ENCODE data around the gene SPG7. TPM values are rescaled to one million over a fixed set of nuclear protein-coding genes. Genes with fewer than 3 reads are reported as not detected.

The SPG7 gene
- total and polyA plus RNA-seq, 12 donors, result 69.8 to 145 (median 101) TPM

DNA sequence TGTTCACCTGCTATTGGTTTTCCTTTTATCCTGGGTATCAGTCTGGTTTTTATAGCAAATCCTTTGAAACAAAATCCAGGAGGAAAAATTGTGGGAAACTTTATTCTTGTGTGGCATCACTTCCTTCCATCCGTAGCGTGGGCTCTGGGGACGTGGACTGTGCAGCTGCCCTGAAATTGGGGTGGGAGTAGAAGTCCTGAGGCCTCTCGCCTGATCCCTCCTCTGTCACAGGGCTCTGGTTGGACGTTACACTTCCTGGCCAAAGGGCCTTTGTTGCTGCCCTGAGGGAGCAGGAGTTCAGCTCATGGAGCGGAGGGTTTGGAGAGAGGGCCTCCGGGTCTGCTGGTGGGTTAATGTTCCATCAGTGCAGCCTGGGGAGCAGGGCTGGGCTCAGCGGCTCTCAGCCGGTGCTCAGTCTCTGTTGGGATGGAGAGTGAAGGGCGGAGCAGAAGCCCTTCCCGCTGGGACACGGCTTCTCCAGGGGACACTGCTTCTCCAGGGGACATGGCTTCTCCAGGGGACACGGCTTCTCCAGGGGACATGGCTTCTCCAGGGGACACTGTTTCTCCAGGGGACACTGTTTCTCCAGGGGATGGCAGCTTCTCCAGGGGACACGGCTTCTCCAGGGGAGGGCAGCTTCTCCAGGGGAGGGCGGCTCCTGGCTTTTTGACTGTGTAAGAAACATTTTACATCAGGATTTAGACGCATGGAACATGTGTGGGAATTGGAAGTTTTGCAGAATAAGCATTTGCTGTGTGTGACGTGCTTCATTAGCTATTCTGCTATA lies 37.0 kb downstream of the SPG7 start:
- no peak overlapping the region for H3K27ac ChIP-seq
- H3K4me3 ChIP-seq, result no peak overlapping the region
- DNase-seq (no peak), ATAC-seq (no peak)
- TF ChIP-seq, protein P1, sequence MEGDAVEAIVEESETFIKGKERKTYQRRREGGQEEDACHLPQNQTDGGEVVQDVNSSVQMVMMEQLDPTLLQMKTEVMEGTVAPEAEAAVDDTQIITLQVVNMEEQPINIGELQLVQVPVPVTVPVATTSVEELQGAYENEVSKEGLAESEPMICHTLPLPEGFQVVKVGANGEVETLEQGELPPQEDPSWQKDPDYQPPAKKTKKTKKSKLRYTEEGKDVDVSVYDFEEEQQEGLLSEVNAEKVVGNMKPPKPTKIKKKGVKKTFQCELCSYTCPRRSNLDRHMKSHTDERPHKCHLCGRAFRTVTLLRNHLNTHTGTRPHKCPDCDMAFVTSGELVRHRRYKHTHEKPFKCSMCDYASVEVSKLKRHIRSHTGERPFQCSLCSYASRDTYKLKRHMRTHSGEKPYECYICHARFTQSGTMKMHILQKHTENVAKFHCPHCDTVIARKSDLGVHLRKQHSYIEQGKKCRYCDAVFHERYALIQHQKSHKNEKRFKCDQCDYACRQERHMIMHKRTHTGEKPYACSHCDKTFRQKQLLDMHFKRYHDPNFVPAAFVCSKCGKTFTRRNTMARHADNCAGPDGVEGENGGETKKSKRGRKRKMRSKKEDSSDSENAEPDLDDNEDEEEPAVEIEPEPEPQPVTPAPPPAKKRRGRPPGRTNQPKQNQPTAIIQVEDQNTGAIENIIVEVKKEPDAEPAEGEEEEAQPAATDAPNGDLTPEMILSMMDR (IDR thresholded peaks at IDR 0.05), result no peak
- peaks cover 0 to 89% (median 29%) of the 10 kb centered on the region in 9 donors for H3K36me3 ChIP-seq
- H3K27me3 ChIP-seq, result no peaks in the 10 kb centered on the region
- 91 to 94% methylated on average over 17 of the region's 17 CpGs for WGBS, 2 donors
- no peaks in the 10 kb centered on the region for H3K9me3 ChIP-seq
- H3K4me1 ChIP-seq, result peaks cover 0 to 15% (median 0%) of the 10 kb centered on the region in 9 donors
- intact Hi-C loops (cut with DNase I), result no loop called here

DNA sequence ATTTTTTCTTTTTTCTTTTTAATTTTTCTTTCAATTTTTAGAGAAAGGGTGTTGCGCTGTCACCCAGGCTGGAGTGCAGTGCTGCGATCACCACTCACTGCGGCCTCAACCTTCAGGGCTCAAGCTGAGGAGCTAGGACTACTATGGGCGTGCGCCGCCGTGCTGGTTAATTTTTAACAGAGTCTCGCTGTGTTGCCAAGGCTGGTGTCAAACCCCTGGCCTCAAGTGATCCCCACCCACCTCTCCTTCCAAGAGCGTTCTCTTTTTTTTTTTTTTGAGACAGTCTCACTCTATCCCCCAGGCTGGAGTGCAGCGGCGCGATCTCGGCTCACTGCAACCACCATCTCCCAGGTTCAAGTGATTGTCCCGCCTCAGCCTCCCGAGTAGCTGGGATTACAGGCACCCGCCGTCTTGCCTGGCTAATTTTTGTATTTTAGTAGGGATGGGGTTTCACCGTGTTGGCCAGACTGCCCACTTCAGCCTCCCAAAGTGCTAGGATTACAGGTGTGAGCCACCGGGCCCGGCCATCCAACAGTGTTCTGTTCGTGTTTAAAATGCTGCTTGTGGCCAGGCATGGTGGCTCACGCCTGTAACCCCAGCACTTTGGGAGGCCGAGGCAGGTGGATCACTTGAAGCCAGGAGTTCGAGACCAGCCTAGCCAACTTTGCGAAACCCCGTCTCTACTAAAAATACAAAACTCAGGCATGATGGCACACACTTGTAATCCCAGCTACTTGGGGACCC lies 37.8 kb downstream of the SPG7 start:
- H3K27me3 ChIP-seq, result no peaks in the 10 kb centered on the region
- intact Hi-C loops (cut with DNase I), result no loop called here
- DNase-seq, result no peak
- no peak overlapping the region for H3K27ac ChIP-seq
- TF ChIP-seq, protein P1 (IDR thresholded peaks at IDR 0.05), result no peak
- no peak for ATAC-seq
- peaks cover 0 to 9% (median 0%) of the 10 kb centered on the region in 9 donors for H3K4me1 ChIP-seq
- no peaks in the 10 kb centered on the region for H3K9me3 ChIP-seq
- no peak overlapping the region for H3K4me3 ChIP-seq
- WGBS, 2 donors, result 96% methylated on average over 26 of the region's 26 CpGs
- peaks cover 0 to 96% (median 37%) of the 10 kb centered on the region in 9 donors for H3K36me3 ChIP-seq

DNA sequence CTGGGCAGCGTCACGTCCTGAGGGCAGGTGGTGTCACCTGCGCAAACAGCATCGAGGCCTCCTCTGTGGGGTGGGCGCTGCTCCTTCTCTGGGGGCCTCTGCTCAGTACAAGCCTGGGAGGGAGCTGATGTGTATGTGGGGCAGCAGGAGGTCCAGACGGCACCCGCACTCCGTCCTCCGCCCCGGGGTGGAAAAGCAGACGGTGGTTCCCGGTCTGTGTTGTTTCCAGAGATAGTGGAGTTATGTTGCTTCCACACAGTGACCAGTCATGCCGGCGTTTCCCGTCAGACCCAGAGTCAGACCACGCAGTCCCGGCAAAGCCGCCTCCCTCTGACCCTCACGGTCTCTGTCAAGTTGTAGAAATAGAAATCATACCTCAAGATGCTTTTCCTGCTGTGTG lies 38.6 kb downstream of the SPG7 start:
- H3K9me3 ChIP-seq, result no peaks in the 10 kb centered on the region
- ATAC-seq (no peak), DNase-seq (no peak)
- H3K27me3 ChIP-seq, result no peaks in the 10 kb centered on the region
- WGBS, 2 donors, result 90 to 94% methylated on average over 19 of the region's 19 CpGs
- TF ChIP-seq, protein P1 (IDR thresholded peaks at IDR 0.05), result no peak
- H3K36me3 ChIP-seq, result peaks cover 0 to 96% (median 37%) of the 10 kb centered on the region in 9 donors
- H3K4me3 ChIP-seq, result no peak overlapping the region
- no peak overlapping the region for H3K27ac ChIP-seq
- H3K4me1 ChIP-seq, result peaks cover 0 to 2% (median 0%) of the 10 kb centered on the region in 9 donors
- intact Hi-C loops (cut with DNase I), result no loop called here

DNA sequence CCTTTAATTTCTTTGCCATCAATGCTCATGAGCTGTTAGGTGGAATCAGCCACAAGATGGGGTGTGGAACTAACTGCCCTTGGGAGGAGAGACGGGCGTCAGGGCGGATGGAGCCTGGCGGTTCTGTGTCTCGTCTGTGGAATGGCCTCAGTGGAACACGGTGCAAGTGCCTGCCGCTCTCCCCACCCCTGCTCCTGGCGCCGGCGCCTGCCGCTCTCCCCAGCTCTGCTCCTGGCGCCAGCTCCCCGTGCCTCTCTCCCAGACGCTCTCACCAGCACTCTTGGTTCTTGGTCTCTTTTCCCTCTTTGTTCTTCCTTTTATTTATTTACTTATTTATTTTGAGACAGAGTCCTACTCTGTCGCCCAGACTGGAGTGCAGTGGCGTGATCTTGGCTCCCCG lies 39.1 kb downstream of the SPG7 start:
- intact Hi-C loops (cut with DNase I), result no loop called here
- Histone ChIP-seq H3K27ac (no peak overlapping the region), H3K4me3 (no peak overlapping the region), H3K4me1 (no peaks in the 10 kb centered on the region), H3K9me3 (no peaks in the 10 kb centered on the region), H3K27me3 (no peaks in the 10 kb centered on the region), H3K36me3 (peaks cover 0 to 96% (median 41%) of the 10 kb centered on the region in 9 donors)
- TF ChIP-seq, protein P1 (IDR thresholded peaks at IDR 0.05), result no peak
- ATAC-seq (no peak), DNase-seq (no peak)
- 93 to 94% methylated on average over 17 of the region's 17 CpGs for WGBS, 2 donors
